CD4-positive, alpha-beta T cell treated with Interleukin-4 for 4 hours (primary cell): ENCODE data around the gene DOCK3.
"Not testable (repeated sequence)": the region's sequence is repeated elsewhere in the genome, so short reads cannot be mapped to it uniquely, and the experiment has no call there.

ENCODE experiments used
- DNase-seq: peaks from one replicate; pipeline ENCODE4 v3.0.0-alpha.2; 2020

The DOCK3 gene

GRCh38 chr3:50687127-50687751 is 12.5 kb downstream of the DOCK3 start:
- DNase-seq, result no peak

DNA sequence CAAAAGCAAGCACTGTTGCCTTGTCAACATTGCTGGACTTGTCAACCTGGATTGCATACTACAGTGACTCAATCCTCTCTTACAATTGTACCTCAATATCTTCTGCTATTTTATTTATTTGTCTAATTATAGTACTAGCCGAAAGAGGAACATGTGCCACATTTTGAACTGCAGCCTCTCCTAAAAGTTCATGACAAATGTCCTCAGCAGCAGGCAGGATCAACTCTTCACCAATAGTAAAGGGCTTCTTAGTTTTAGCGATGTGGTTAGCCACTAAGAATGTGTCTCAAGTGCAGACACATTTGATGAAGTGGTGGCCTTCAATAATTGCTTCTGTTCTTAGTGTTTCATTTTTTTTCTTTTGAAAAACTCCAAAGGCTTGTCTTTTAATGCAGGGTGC is 13.2 kb downstream of the DOCK3 start:
- DNase-seq, result no peak

DNA sequence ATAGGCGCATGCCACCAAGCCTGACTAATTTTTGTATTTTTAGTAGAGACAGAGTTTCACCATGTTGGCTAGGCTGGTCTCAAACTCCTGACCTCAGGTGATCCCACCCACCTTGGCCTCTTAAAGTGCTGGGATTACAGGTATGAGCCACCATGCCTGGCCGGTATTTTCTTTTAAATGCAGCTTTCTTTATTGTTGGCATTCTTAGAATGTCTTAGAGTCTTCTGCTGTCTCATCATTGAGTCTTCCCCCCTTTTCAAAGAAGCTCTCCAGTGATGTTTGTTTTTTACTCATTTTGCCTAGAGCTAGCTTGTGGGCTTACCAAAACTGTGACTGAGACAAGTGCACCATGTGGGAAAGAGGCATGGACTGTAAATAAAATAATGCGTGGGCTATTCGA is 13.9 kb downstream of the DOCK3 start:
- DNase-seq, result not testable (repeated sequence)

DNA sequence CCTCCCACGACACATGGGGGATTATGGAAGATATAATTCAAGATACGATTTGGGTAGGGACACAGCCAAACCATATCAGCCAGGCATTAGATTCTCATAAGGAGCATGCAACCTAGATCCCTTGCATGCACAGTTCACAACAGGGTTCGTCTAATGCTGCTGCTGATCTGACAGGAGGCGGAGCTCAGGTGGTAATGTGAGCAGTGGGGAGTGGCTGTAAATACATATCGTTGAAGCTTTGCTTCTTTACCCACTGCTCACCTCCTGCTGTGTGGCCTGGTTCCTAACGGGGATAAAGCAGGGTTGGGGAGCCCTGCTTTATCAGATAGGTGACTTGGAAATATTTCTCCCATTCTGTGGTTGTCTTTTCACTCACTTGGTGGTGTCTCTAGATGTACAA is 14.8 kb downstream of the DOCK3 start:
- DNase-seq, result no peak

DNA sequence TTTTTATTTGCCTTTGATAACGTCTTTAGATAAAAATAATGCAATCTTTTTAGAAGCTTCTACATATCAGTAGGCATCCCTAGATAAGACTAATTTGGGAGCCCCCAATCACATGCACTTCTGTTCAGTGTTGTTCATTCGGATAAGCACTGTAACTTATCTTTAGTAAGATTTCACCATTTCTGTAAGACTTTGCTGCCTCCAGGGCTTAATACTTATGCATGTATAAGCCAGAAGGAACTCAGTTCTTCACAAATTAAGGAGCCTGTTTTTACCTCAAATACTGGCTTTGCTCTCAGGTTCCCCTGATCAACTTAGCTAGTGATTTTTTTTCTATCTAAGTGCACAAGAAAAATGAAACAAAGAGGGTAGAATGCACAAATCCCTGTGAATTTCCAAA is 20.3 kb downstream of the DOCK3 start:
- DNase-seq, result no peak

DNA sequence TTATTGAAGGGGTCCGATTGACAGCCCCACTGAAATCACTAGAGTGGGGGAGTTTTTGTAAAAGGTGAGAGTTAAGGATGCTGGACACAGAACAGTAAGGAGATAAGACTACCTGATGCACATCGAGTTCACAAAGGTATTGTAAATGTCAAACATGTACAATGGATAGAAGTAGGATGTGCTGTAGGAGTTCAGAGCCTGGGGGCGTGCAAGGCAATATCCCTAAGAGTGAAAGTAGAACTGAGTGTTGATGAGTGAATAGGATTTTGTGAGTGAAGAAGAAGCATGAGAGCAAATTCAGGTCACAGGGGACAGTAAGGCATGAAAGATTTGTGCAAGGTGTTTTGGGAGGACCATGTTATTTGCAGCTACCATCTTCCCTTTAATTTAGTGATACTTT is 21.5 kb downstream of the DOCK3 start:
- DNase-seq, result no peak

DNA sequence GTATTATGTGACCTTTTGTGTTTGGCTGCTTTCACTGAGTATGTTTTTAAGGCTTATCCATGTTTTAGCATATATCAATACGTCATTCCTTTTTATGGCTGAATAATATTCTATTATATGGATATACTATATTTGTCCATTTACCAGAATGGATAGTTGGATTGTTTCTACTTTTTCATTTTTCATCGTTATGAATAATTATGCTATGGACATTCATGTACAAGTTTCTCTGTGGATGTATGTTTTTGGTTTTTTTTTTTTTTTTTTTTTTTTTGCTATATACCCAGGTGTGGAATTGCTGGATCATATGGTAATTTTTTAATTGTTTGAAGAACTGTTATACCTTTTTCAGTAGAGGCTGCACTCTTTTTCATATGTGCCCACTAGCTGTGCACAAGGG is 23.5 kb downstream of the DOCK3 start:
- DNase-seq, result no peak

- no peak for DNase-seq
Observed at GRCh38 chr3:50708620-50709019, 33.9 kb downstream of the DOCK3 start.

GRCh38 chr3:50714946-50715345 is 40.2 kb downstream of the DOCK3 start:
- DNase-seq, result no peak

DNA sequence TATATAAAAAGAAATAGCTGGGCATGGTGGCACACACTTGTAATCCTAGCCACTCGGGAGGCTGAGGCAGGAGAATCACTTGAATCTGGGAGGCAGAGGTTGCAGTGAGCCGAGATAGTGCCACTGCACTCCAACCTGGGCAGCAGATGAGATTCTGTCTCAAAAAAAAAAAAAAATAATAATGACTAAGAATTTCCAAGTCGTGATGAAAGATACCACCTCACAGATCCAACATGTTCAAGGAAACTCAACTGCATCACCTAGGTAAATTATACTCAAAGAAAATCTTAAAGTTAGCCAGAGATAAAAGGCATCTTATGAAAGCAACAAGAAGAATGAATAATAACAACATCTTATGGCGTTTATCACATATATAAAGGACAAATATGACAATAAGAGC is 50.1 kb downstream of the DOCK3 start:
- DNase-seq, result no peak

GRCh38 chr3:50734985-50735384 is 60.3 kb downstream of the DOCK3 start:
- no peak for DNase-seq

GRCh38 chr3:50737193-50737905 is 62.6 kb downstream of the DOCK3 start:
- no peak for DNase-seq

- no peak for DNase-seq
Observed at GRCh38 chr3:50737906-50738598, 63.3 kb downstream of the DOCK3 start.

GRCh38 chr3:50743643-50744042 is 68.9 kb downstream of the DOCK3 start:
- DNase-seq, result no peak

DNA sequence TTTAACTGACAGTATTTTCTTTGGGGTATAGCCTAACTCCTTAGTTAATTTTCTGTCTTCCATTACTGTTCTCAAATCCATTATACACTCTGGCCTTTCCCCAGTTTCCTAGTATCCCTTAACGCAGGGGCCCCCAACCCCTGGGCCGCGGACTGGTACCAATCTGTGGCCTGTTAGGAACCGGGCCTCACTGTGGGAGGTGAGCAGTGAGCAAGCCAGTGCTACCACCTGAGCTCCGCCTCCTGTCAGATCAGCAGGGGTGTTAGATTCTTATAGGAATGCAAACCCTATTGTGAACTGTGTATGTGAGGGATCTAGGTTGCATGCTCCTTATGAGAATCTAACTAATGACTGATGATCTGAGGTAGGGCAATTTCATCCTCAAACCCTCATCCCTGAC is 75.1 kb downstream of the DOCK3 start:
- DNase-seq, result no peak

GRCh38 chr3:50759015-50759414 is 84.3 kb downstream of the DOCK3 start:
- DNase-seq, result no peak

DNA sequence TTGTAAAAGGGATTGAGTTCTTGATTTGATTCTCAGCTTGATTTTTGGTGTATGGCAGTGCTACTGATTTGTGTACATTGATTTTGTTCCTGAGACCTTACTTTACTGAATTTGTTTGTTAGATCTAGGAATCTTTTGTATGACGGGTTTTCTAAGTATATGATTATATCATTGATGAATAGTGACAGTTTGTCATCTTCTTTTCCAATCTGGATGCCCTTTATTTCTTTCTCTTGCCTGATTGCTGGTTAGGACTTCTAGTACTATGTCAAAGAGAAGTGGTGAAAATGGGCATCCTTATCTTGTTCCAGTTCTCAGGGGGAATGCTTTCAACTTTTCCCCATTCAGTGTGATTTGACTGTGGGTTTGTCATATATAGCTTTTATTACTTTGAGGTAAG is 103.0 kb downstream of the DOCK3 start:
- DNase-seq, result no peak

DNA sequence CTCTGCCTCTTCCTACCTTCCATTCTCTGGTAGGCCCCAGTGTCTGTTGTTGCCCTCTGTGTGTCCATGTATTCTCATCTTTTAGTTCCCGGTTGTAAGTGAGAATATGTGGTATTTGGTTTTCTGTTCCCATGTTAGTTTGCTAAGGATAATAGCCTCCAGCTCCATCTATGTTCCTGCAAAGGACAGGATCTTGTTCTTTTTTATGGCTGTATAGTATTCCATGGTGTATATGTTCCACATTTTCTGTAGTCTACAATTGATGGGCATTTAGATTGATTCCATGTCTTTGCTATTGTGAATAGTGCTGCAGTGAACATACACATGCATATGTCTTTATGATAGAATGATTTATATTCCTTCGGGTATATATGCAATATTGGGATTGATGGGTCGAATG is 107.0 kb downstream of the DOCK3 start:
- DNase-seq, result not testable (repeated sequence)

DNA sequence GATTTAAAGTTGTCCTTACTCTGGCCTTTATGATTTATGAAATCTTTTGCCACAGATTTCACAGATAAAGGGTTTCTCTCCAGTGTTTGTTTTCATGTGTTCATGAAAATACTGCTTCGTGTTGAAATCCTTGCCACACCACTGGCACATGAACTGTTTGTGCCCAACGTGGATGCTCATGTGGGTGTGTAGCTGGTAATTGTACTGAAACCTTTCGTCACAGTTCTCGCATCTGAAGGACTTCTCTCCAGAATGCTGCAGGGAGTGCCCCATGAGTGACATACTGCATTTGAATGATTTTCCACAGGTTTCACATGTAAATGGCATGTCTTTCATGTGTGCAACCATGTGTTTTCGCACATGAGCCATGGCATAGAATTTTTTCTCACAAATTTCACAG is 111.9 kb downstream of the DOCK3 start:
- no peak for DNase-seq

GRCh38 chr3:50790894-50791293 is 116.2 kb downstream of the DOCK3 start:
- DNase-seq, result not testable (repeated sequence)

- no peak for DNase-seq
Observed at GRCh38 chr3:50792568-50792967, 117.8 kb downstream of the DOCK3 start.

DNA sequence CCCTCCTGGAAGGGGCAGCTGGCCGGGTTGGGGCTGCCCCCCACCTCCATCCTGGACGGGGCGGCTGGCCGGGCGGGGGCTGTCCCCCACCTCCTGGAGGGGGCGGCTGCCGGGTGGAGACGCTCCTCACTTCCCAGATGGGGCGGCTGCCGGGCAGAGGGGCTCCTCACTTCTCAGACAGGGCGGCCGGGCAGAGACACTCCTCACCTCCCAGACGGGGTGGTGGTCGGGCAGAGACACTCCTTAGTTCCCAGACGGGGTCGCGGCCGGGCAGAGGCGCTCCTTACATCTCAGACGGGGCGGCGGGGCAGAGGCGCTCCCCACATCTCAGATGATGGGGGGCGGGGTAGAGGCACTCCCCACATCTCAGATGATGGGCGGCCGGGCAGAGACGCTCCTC is 129.1 kb downstream of the DOCK3 start:
- DNase-seq, result not testable (repeated sequence)

GRCh38 chr3:50804376-50804775 is 129.6 kb downstream of the DOCK3 start:
- not testable (repeated sequence) for DNase-seq

- DNase-seq, result no peak
Observed at GRCh38 chr3:50805321-50805720, 130.6 kb downstream of the DOCK3 start.
